H9 (cell line): ENCODE results near the gene TEC. TPM values are rescaled to one million over a fixed set of nuclear protein-coding genes. Genes with fewer than 3 reads are reported as not detected.

Source experiments
- DNase-seq: peaks from one replicate; pipeline ENCODE4 v3.0.0-alpha.2; 2017
- H2AFZ ChIP-seq: one replicate; pipeline ENCODE4 v1.6.1; 2013; ENCODE audit warnings: mild to moderate bottlenecking, low read length, control low read depth, moderate library complexity
- H2AK5ac ChIP-seq: 2 replicates; pipeline ENCODE4 v1.6.1; 2013; ENCODE audit warnings: low read length, control low read depth, mixed read lengths; ENCODE audit not compliant: insufficient read length
- H2BK120ac ChIP-seq: one replicate; pipeline ENCODE4 v1.6.1; 2013; ENCODE audit warnings: low read depth, mild to moderate bottlenecking, low read length, control low read depth, inconsistent platforms; ENCODE audit not compliant: poor library complexity, severe bottlenecking
- H2BK12ac ChIP-seq: 2 replicates; pipeline ENCODE4 v1.6.1; 2013; ENCODE audit warnings: low read length, control low read depth, mixed read lengths, low read depth; ENCODE audit not compliant: insufficient read length
- H2BK15ac ChIP-seq: 2 replicates; pipeline ENCODE4 v1.6.1; 2013; ENCODE audit warnings: low read depth, low read length, control low read depth
- H2BK20ac ChIP-seq: one replicate; pipeline ENCODE4 v1.6.1; 2013; ENCODE audit warnings: low read depth, mild to moderate bottlenecking, low read length, control low read depth, inconsistent platforms; ENCODE audit not compliant: poor library complexity, severe bottlenecking
- H2BK5ac ChIP-seq: 2 replicates; pipeline ENCODE4 v1.6.1; 2013; ENCODE audit warnings: low read length, control low read depth, mixed read lengths; ENCODE audit not compliant: insufficient read length
- H3K14ac ChIP-seq: 2 replicates; pipeline ENCODE4 v1.6.1; 2013; ENCODE audit warnings: low read length, control low read depth; ENCODE audit not compliant: insufficient read depth
- H3K18ac ChIP-seq: 2 replicates; pipeline ENCODE4 v1.6.1; 2013; ENCODE audit warnings: low read depth, mild to moderate bottlenecking, mixed read lengths, low read length, control low read depth; ENCODE audit not compliant: insufficient read length
- H3K23ac ChIP-seq: 2 replicates; pipeline ENCODE4 v1.6.1; 2013; ENCODE audit warnings: low read length, control low read depth, mixed read lengths, low read depth; ENCODE audit not compliant: insufficient read length
- H3K23me2 ChIP-seq: 2 replicates; pipeline ENCODE4 v1.6.1; 2013; ENCODE audit warnings: low read depth, mild to moderate bottlenecking, mixed read lengths, low read length, control low read depth; ENCODE audit not compliant: insufficient read length, poor library complexity, severe bottlenecking
- H3K27ac ChIP-seq: 2 replicates; pipeline ENCODE4 v1.5.1; 2013; ENCODE audit warnings: low read length, control low read depth, mixed read lengths, low read depth; ENCODE audit not compliant: insufficient read length
- H3K27me3 ChIP-seq: 2 replicates; pipeline ENCODE4 v1.6.1; 2013; ENCODE audit warnings: low read length, control low read depth, inconsistent platforms; ENCODE audit not compliant: insufficient read depth
- H3K4ac ChIP-seq: 2 replicates; pipeline ENCODE4 v1.6.1; 2013; ENCODE audit warnings: low read depth, mild to moderate bottlenecking, control low read depth, inconsistent platforms, low read length, moderate library complexity
- H3K4me1 ChIP-seq: 2 replicates; pipeline ENCODE4 v1.6.1; 2013; ENCODE audit warnings: low read length, control low read depth, inconsistent platforms; ENCODE audit not compliant: insufficient read depth
- H3K4me2 ChIP-seq: 2 replicates; pipeline ENCODE4 v1.6.1; 2013; ENCODE audit warnings: low read length, control low read depth, mixed read lengths; ENCODE audit not compliant: insufficient read length, insufficient read depth
- H3K56ac ChIP-seq: 2 replicates; pipeline ENCODE4 v1.6.1; 2013; ENCODE audit warnings: low read depth, mild to moderate bottlenecking, mixed read lengths, low read length, control low read depth; ENCODE audit not compliant: insufficient read length
- H3K79me1 ChIP-seq: 2 replicates; pipeline ENCODE4 v1.6.1; 2013; ENCODE audit warnings: low read depth, mild to moderate bottlenecking, moderate library complexity, low read length, control low read depth, inconsistent platforms; ENCODE audit not compliant: insufficient read depth, poor library complexity, severe bottlenecking
- H3K79me2 ChIP-seq: 2 replicates; pipeline ENCODE4 v1.6.1; 2013; ENCODE audit warnings: low read length, control low read depth, inconsistent platforms; ENCODE audit not compliant: insufficient read depth
- H3K9ac ChIP-seq: 2 replicates; pipeline ENCODE4 v1.6.1; 2013; ENCODE audit warnings: low read length, control low read depth, mixed read lengths; ENCODE audit not compliant: insufficient read length; ENCODE audit errors: extremely low read depth
- H3K9me3 ChIP-seq: one replicate; pipeline ENCODE4 v1.6.1; 2013; ENCODE audit warnings: low read depth, low read length, inconsistent platforms; ENCODE audit not compliant: control insufficient read depth
- H3T11ph ChIP-seq: one replicate; pipeline ENCODE4 v1.6.1; 2013; ENCODE audit warnings: mild to moderate bottlenecking, low read length, control low read depth, inconsistent platforms
- H4K20me1 ChIP-seq: one replicate; pipeline ENCODE4 v1.6.1; 2013; ENCODE audit not compliant: control insufficient read depth, insufficient read length, insufficient read depth
- H4K5ac ChIP-seq: 2 replicates; pipeline ENCODE4 v1.6.1; 2013; ENCODE audit warnings: low read depth, mild to moderate bottlenecking, mixed read lengths, low read length, control low read depth; ENCODE audit not compliant: insufficient read length
- H4K8ac ChIP-seq: replicated peaks from 2 replicates; pipeline ENCODE4 v1.6.1; 2013; ENCODE audit warnings: low read length, control low read depth, mixed read lengths, low read depth; ENCODE audit not compliant: insufficient read length
- H4K91ac ChIP-seq: 2 replicates; pipeline ENCODE4 v1.6.1; 2013; ENCODE audit warnings: low read depth, mild to moderate bottlenecking, moderate library complexity, mixed read lengths, low read length, control low read depth; ENCODE audit not compliant: insufficient read length
- H3K27ac Mint-ChIP-seq, 3 experiments: 2 replicates in 2 of 3; 3 replicates in 1 of 3; pipeline ENCODE4 v1.8.0; 2020 to 2021; ENCODE audit warnings: mixed read lengths in 3 of 3, mild to moderate bottlenecking in 1 of 3, moderate library complexity in 1 of 3
- H3K27me3 Mint-ChIP-seq: 2 replicates; pipeline ENCODE4 v1.8.0; 2021; ENCODE audit warnings: low read depth, mild to moderate bottlenecking, moderate library complexity, mixed read lengths
- H3K36me3 Mint-ChIP-seq, 3 experiments: 2 replicates in 2 of 3; 3 replicates in 1 of 3; pipeline ENCODE4 v1.8.0; 2020 to 2021; ENCODE audit warnings: low read depth in 3 of 3, mixed read lengths in 3 of 3; ENCODE audit not compliant: insufficient read depth in 1 of 3
- H3K4me1 Mint-ChIP-seq, 2 experiments: 2 replicates each; pipeline ENCODE4 v1.8.0; 2020; ENCODE audit warnings: mixed read lengths in 2 of 2
- H3K4me3 Mint-ChIP-seq, 2 experiments: 2 replicates in 1 of 2; 3 replicates in 1 of 2; pipeline ENCODE4 v1.8.0; 2020 to 2021; ENCODE audit warnings: mild to moderate bottlenecking in 2 of 2, mixed read lengths in 2 of 2, moderate library complexity in 1 of 2
- H3K9me3 Mint-ChIP-seq, 2 experiments: 2 replicates in 1 of 2; 3 replicates in 1 of 2; pipeline ENCODE4 v1.8.0; 2020; ENCODE audit warnings: mild to moderate bottlenecking in 2 of 2, mixed read lengths in 2 of 2, moderate library complexity in 1 of 2
- WGBS: extraction: QIAGEN DNeasy Blood & Tissue Kit; methylation state at CpG from one replicate; pipeline ENCODE4 v1.1.7; 2013; ENCODE audit warnings: missing lambda C conversion rate, low lambda C conversion rate, mixed read lengths; ENCODE audit not compliant: insufficient read length; ENCODE audit errors: extremely low coverage; 5-methylcytosine and 5-hydroxymethylcytosine counted together
- total RNA-seq: library from RNA; stranded (reverse); gene quantifications from 2 replicates; pipeline ENCODE4 v1.2.1, GENCODE V29; 2021
- TF ChIP-seq, protein P1 (sequence below): fragments of 200-600 bp; sonication (generic); conservative IDR thresholded peaks from 3 replicates; pipeline ENCODE4 v1.8.0; 2021; ENCODE audit warnings: antibody characterized with exemption, mild to moderate bottlenecking

The TEC gene
- total RNA-seq, 1 experiment from 2014 or later = 1.8 TPM

GRCh38 chr4:48262484-48262883, 7.2 kb downstream of the TEC start:
- Histone ChIP-seq H3K27ac (no peak overlapping the region), H4K20me1 (no peaks in the 10 kb centered on the region), H3K79me1 (no peaks in the 10 kb centered on the region), H4K91ac (no peak overlapping the region), H4K5ac (no peak overlapping the region), H3K4me2 (no peak overlapping the region), H3K27me3 (no peaks in the 10 kb centered on the region), H2BK12ac (no peak overlapping the region), H3T11ph (no peak overlapping the region), H2BK15ac (no peak overlapping the region), H3K23ac (no peak overlapping the region), H2BK120ac (no peak overlapping the region), H2BK5ac (no peak overlapping the region), H4K8ac (no peak overlapping the region), H3K14ac (no peak overlapping the region), H3K4ac (no peak overlapping the region), H3K23me2 (no peaks in the 10 kb centered on the region), H2AFZ (no peak overlapping the region), H3K56ac (no peak overlapping the region), H3K18ac (no peak overlapping the region), H2AK5ac (no peak overlapping the region), H3K9me3 (no peaks in the 10 kb centered on the region), H3K79me2 (no peaks in the 10 kb centered on the region), H2BK20ac (no peak overlapping the region), H3K9ac (no peak overlapping the region), H3K4me1 (no peaks in the 10 kb centered on the region)
- TF ChIP-seq, protein P1, sequence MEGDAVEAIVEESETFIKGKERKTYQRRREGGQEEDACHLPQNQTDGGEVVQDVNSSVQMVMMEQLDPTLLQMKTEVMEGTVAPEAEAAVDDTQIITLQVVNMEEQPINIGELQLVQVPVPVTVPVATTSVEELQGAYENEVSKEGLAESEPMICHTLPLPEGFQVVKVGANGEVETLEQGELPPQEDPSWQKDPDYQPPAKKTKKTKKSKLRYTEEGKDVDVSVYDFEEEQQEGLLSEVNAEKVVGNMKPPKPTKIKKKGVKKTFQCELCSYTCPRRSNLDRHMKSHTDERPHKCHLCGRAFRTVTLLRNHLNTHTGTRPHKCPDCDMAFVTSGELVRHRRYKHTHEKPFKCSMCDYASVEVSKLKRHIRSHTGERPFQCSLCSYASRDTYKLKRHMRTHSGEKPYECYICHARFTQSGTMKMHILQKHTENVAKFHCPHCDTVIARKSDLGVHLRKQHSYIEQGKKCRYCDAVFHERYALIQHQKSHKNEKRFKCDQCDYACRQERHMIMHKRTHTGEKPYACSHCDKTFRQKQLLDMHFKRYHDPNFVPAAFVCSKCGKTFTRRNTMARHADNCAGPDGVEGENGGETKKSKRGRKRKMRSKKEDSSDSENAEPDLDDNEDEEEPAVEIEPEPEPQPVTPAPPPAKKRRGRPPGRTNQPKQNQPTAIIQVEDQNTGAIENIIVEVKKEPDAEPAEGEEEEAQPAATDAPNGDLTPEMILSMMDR = no peak
- H3K9me3 Mint-ChIP-seq = no peaks in the 10 kb centered on the region
- no peaks in the 10 kb centered on the region for H3K27me3 Mint-ChIP-seq
- H3K4me3 Mint-ChIP-seq = no peak overlapping the region
- no peak for DNase-seq
- peaks cover 3% of the 10 kb centered on the region in 2 experiments; a peak in 3 of 4 replicates for H3K4me1 Mint-ChIP-seq
- WGBS = no CpG with 5 or more reads among the region's 2 CpGs
- H3K27ac Mint-ChIP-seq = no peak overlapping the region
- no peaks in the 10 kb centered on the region for H3K36me3 Mint-ChIP-seq
